ENCODE data around the gene ETFDH.
"Not testable (repeated sequence)": the region's sequence is repeated elsewhere in the genome, so short reads cannot be mapped to it uniquely, and the experiment has no call there.

DNA sequence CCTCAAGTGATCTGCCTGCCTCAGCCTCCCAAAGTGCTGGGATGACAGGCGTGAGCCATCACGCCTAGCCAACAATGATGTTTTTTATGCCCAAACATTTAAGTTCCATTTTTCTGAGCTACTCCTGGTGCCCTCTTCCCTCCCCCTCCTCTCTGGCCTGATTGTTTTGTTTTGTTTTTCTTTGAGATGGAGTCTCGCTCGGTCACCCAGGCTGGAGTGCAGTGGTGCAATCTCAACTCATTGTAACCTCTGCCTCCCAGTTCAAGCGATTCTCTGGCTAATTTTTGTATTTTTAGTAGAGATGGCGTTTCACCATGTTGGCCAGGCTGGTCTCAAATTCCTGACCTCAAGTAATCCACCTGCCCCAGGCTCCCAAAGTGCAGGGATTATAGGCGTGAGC, 83.7 kb downstream of the ETFDH start:
- TF ChIP-seq, protein P1, sequence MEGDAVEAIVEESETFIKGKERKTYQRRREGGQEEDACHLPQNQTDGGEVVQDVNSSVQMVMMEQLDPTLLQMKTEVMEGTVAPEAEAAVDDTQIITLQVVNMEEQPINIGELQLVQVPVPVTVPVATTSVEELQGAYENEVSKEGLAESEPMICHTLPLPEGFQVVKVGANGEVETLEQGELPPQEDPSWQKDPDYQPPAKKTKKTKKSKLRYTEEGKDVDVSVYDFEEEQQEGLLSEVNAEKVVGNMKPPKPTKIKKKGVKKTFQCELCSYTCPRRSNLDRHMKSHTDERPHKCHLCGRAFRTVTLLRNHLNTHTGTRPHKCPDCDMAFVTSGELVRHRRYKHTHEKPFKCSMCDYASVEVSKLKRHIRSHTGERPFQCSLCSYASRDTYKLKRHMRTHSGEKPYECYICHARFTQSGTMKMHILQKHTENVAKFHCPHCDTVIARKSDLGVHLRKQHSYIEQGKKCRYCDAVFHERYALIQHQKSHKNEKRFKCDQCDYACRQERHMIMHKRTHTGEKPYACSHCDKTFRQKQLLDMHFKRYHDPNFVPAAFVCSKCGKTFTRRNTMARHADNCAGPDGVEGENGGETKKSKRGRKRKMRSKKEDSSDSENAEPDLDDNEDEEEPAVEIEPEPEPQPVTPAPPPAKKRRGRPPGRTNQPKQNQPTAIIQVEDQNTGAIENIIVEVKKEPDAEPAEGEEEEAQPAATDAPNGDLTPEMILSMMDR (conservative IDR thresholded peaks at IDR 0.05 in 1 of 2, IDR thresholded peaks at IDR 0.05 in 1 of 2; ENCODE audit: extremely low read depth in 1 of 2, insufficient read depth in 1 of 2, low read depth in 1 of 2, low read length in 2 of 2), result not testable (repeated sequence)
- not testable (repeated sequence) for TF ChIP-seq EZH2 (IDR thresholded peaks at IDR 0.05; ENCODE audit: borderline replicate concordance, low read length)
